K562 (cell line): ENCODE measurements around the gene ADGRA3. TPM values are rescaled to one million over a fixed set of nuclear protein-coding genes. Genes with fewer than 3 reads are reported as not detected.

Experiments
- ATAC-seq: fragments of 200-7000 bp; cut with Tn5 transposase; 3 replicates; pipeline ENCODE4 v1.9.1; 2020; ENCODE audit warnings: moderate library complexity
- BruUV-seq: library from RNA; stranded (reverse); fragments of 400-500 nt; replicated peaks from 2 replicates; lab custom pipeline; 2021; lab: Mats Ljungman, UMichigan
- CTCF ChIA-PET: fragments of 300-600 bp; formaldehyde crosslinking; extraction: SDS; loops from one replicate; lab custom pipeline; 2021; ENCODE audit warnings: low intra/inter-chr PET ratio; lab: Yijun Ruan, JAX
- POLR2A ChIA-PET: fragments of 300-600, 350-650 bp; sonication (Branson Sonifier 250); formaldehyde crosslinking; extraction: SDS; loops from one replicate; lab custom pipeline; 2021; ENCODE audit warnings: antibody characterized with exemption, inconsistent platforms; lab: Yijun Ruan, JAX
- DNase-seq, 4 experiments: peaks; one replicate each; pipeline versions ENCODE4 v3.0.0 to v3.0.0-alpha.2; 2011 to 2018; ENCODE audit warnings: low spot score in 3 of 4, mixed read lengths in 3 of 4; ENCODE audit errors: extremely low read depth in 1 of 4
- FAIRE-seq: peaks from 2 replicates; lab custom pipeline; 2011; peaks lifted over from hg19 to GRCh38; lab: Jason Lieb, UNC
- H2AFZ ChIP-seq: 2 replicates; pipeline ENCODE4 v1.6.0; 2011; ENCODE audit warnings: low read depth, low read length, control low read depth, inconsistent platforms
- H3K27ac ChIP-seq: fragments of 200-600 bp; 3 replicates; pipeline ENCODE4 v1.8.0; 2011; ENCODE audit warnings: low read depth, mild to moderate bottlenecking, control low read depth, inconsistent platforms, low read length, moderate library complexity, mixed read lengths; ENCODE audit errors: extremely low read depth
- H3K27me3 ChIP-seq, 2 experiments: fragments of 300-600 bp in 1 of 2; 2 replicates in 1 of 2; 3 replicates in 1 of 2; pipeline versions ENCODE4 v1.6.0 to v1.8.0; 2011; ENCODE audit warnings: inconsistent platforms in 2 of 2, low read length in 2 of 2, mild to moderate bottlenecking in 1 of 2, mixed read lengths in 1 of 2, moderate library complexity in 1 of 2; ENCODE audit not compliant: control insufficient read depth in 2 of 2, insufficient read depth in 2 of 2
- H3K36me3 ChIP-seq: fragments of 300-600 bp; 3 replicates; pipeline ENCODE4 v1.8.0; 2011; ENCODE audit warnings: mild to moderate bottlenecking, low read length, inconsistent platforms; ENCODE audit not compliant: control insufficient read depth, insufficient read depth
- H3K4me1 ChIP-seq, 2 experiments: fragments of 200-600 bp in 1 of 2; replicated peaks in 1 of 2; 2 replicates in 1 of 2; 3 replicates in 1 of 2; pipeline versions ENCODE4 v1.5.1 to v1.8.0; 2011; ENCODE audit warnings: inconsistent platforms in 2 of 2, low read length in 2 of 2, mild to moderate bottlenecking in 1 of 2, mixed read lengths in 1 of 2, moderate library complexity in 1 of 2; ENCODE audit not compliant: control insufficient read depth in 2 of 2, insufficient read depth in 2 of 2
- H3K4me2 ChIP-seq: 2 replicates; pipeline ENCODE4 v1.6.1; 2011; ENCODE audit warnings: low read length, control low read depth, inconsistent platforms, mixed read lengths; ENCODE audit not compliant: insufficient read depth
- H3K4me3 ChIP-seq: fragments of 200-600 bp; sonication (generic), shearing (Covaris generic); 2 replicates; pipeline ENCODE4 v1.5.1; 2016; ENCODE audit warnings: control low read depth, inconsistent platforms
- H3K79me2 ChIP-seq: fragments of 200-600 bp; 3 replicates; pipeline ENCODE4 v1.8.0; 2011; ENCODE audit warnings: low read length, inconsistent platforms; ENCODE audit not compliant: control insufficient read depth, insufficient read depth
- H3K9ac ChIP-seq, 2 experiments: 2 replicates each; pipeline versions ENCODE4 v1.6.0 to v1.6.1; 2011; ENCODE audit warnings: low read depth in 2 of 2, low read length in 2 of 2, control low read depth in 1 of 2, inconsistent platforms in 1 of 2, mild to moderate bottlenecking in 1 of 2, mixed read lengths in 1 of 2; ENCODE audit not compliant: insufficient read depth in 1 of 2
- H3K9me1 ChIP-seq: one replicate; pipeline ENCODE4 v1.6.0; 2011; ENCODE audit warnings: inconsistent platforms, mild to moderate bottlenecking, low read length, moderate library complexity; ENCODE audit not compliant: control insufficient read depth, insufficient read depth
- H3K9me3 ChIP-seq: replicated peaks from 2 replicates; pipeline ENCODE4 v1.5.1; 2011; ENCODE audit warnings: low read depth, low read length, inconsistent platforms; ENCODE audit not compliant: control insufficient read depth, insufficient read depth
- H4K20me1 ChIP-seq: replicated peaks from 2 replicates; pipeline ENCODE4 v1.6.1; 2011; ENCODE audit warnings: low read length, inconsistent platforms, mixed read lengths; ENCODE audit not compliant: control insufficient read depth, insufficient read depth
- ARID2 ChIP-seq: fragments of 450-650 bp; IDR thresholded peaks from 2 replicates; pipeline ENCODE4 v1.6.1; 2017; ENCODE audit warnings: antibody characterized with exemption, mild to moderate bottlenecking
- BMI1 ChIP-seq: fragments of 150-350 bp; IDR thresholded peaks from 2 replicates; pipeline ENCODE4 v1.6.1; 2014; ENCODE audit warnings: low read length
- ELK3 ChIP-seq: fragments of 450-650 bp; formaldehyde crosslinking; IDR thresholded peaks from 2 replicates; pipeline ENCODE4 v1.4.0; 2020; ENCODE audit warnings: mild to moderate bottlenecking
- HMG20B ChIP-seq: fragments of 250-450 bp; sonication (Bioruptor Pico); IDR thresholded peaks from 2 replicates; pipeline ENCODE4 v1.5.0; 2021; ENCODE audit warnings: mild to moderate bottlenecking
- MAFG ChIP-seq: fragments of 450-650 bp; conservative IDR thresholded peaks from 2 replicates; pipeline ENCODE4 v1.6.1; 2016; ENCODE audit warnings: missing genetic modification characterization, missing compliant biosample characterization
- MAFK ChIP-seq: IDR thresholded peaks from 2 replicates; pipeline ENCODE4 v1.6.1; 2011; ENCODE audit warnings: low read length, improper control_type of control experiment
- MCM5 ChIP-seq: fragments of 450-650 bp; IDR thresholded peaks from 2 replicates; pipeline ENCODE4 v1.6.1; 2016; ENCODE audit warnings: low read depth
- NFRKB ChIP-seq: fragments of 450-650 bp; IDR thresholded peaks from 2 replicates; pipeline ENCODE4 v1.6.1; 2016; ENCODE audit warnings: low read depth
- POLR2H ChIP-seq: IDR thresholded peaks from 2 replicates; pipeline ENCODE4 v1.6.1; 2016; ENCODE audit warnings: missing genetic modification characterization, low read depth, mild to moderate bottlenecking, control low read depth, missing compliant biosample characterization, moderate library complexity
- PYGO2 ChIP-seq: fragments of 450-650 bp; IDR thresholded peaks from 2 replicates; pipeline ENCODE4 v1.6.1; 2016; ENCODE audit warnings: mild to moderate bottlenecking, missing genetic modification characterization, moderate library complexity, missing compliant biosample characterization
- RERE ChIP-seq: sonication (generic); formaldehyde crosslinking; IDR thresholded peaks from 2 replicates; pipeline ENCODE4 v1.8.0; 2023; ENCODE audit warnings: missing genetic modification reagents, mild to moderate bottlenecking, borderline replicate concordance
- RFX1 ChIP-seq: fragments of 450-650 bp; IDR thresholded peaks from 2 replicates; pipeline ENCODE4 v1.6.1; 2016; ENCODE audit warnings: mild to moderate bottlenecking, moderate library complexity
- SMARCA4 ChIP-seq: fragments of 450-650 bp; IDR thresholded peaks from 2 replicates; pipeline ENCODE4 v1.6.1; 2016
- TAF7 ChIP-seq: fragments of 450-650 bp; IDR thresholded peaks from 2 replicates; pipeline ENCODE4 v1.6.1; 2016; ENCODE audit warnings: missing genetic modification characterization, missing compliant biosample characterization
- TEAD1 ChIP-seq, 2 experiments: fragments of 450-650 bp in 1 of 2; sonication (generic) in 1 of 2; formaldehyde crosslinking; IDR thresholded peaks; 2 replicates each; pipeline versions ENCODE4 v1.4.0 to v1.8.0; 2020 to 2022; ENCODE audit warnings: mild to moderate bottlenecking in 2 of 2, missing genetic modification reagents in 1 of 2
- ZNF431 ChIP-seq: sonication (generic); formaldehyde crosslinking; IDR thresholded peaks from 2 replicates; pipeline ENCODE4 v1.8.0; 2022; ENCODE audit warnings: mild to moderate bottlenecking, missing genetic modification reagents
- ZSCAN29 ChIP-seq: fragments of 450-650 bp; IDR thresholded peaks from 2 replicates; pipeline ENCODE4 v1.6.1; 2017
- WGBS: fragments of 100-300 bp; shearing (Covaris generic); methylation state at CpG from one replicate; pipeline ENCODE4 v1.1.6; 2016; ENCODE audit warnings: low coverage, mixed read lengths; ENCODE audit not compliant: insufficient coverage; ENCODE audit errors: missing lambda C conversion rate; 5-methylcytosine and 5-hydroxymethylcytosine counted together
- in situ Hi-C: fragments of 300-500 bp; cut with MboI; formaldehyde crosslinking; loops from 4 replicates; pipeline ENCODE4 v1.15.0; 2018; ENCODE audit warnings: inconsistent platforms, mixed read lengths
- intact Hi-C: fragments of 100-400 bp; cut with micrococcal nuclease; formaldehyde crosslinking; loops from 2 replicates; pipeline ENCODE4 v1.14.2; 2022
- polyA plus RNA-seq, 8 experiments: library from polyadenylated mRNA; depleted of rRNA in 4 of 8; stranded (reverse) in 5 of 8; unstranded in 3 of 8; fragments of >200 nt; fragmentation: Nextera tagmentation in 2 of 8; fragmentation: Illumina TruSeq in 1 of 8; extraction: Ambion mirVana in 2 of 8; extraction: Trizol in 1 of 8; gene quantifications; 2 replicates each; pipeline versions ENCODE4 v1.2.1 to v1.2.3, GENCODE V29; 2011 to 2014; ENCODE audit warnings: inconsistent platforms in 1 of 8, missing spikeins in 1 of 8
- total RNA-seq, 7 experiments: library from RNA; depleted of rRNA in 6 of 7; stranded (reverse); fragments of >200 nt in 6 of 7; fragmentation: Illumina TruSeq in 2 of 7; extraction: Trizol in 2 of 7; gene quantifications; 2 replicates each; pipeline versions ENCODE4 v1.2.1 to v1.2.3, GENCODE V29; 2011 to 2021; ENCODE audit warnings: low replicate concordance in 1 of 7

ADGRA3 gene
- total and polyA plus RNA-seq, 9 of the 15 experiments (the other 6 are each of a cell fraction or from before 2014, with no cell fraction given) = 0.06 to 2.3 (median 0.27) TPM; not detected in 3

GRCh38 chr4:22477136-22477812 is 38.6 kb downstream of the ADGRA3 start (continued):
- no peak for TF ChIP-seq HMG20B
- no peak for TF ChIP-seq TEAD1 (CRISPR knock-in tag; IDR thresholded peaks at IDR 0.05)
- TF ChIP-seq ELK3 (CRISPR knock-in tag) = no peak
- no peak for TF ChIP-seq TAF7 (tag)
- TF ChIP-seq, all 486 proteins: peak for 0

GRCh38 chr4:22476011-22476410 is 39.9 kb downstream of the ADGRA3 start:
- BruUV-seq = no TSS peak
- intact Hi-C loops = no loop called here
- POLR2A ChIA-PET = interaction anchor here (1.0 kb wide), 1 partner anchor 13 kb away, joined by 3 read pairs; no protein-coding TSS in a partner anchor
- TF ChIP-seq ARID2 (no peak), MAFK (no peak), MCM5 (no peak), ZSCAN29 (no peak), NFRKB (no peak), RFX1 (no peak), POLR2H (no peak), ZNF431 (CRISPR knock-in tag) (no peak), SMARCA4 (no peak), RERE (CRISPR knock-in tag) (no peak), PYGO2 (tag) (no peak), BMI1 (no peak), MAFG (tag) (no peak)

More at GRCh38 chr4:22476011-22476410, 39.9 kb downstream of the ADGRA3 start:
- no peaks in the 10 kb centered on the region for H3K9me3 ChIP-seq
- H3K4me3 ChIP-seq = no peak overlapping the region
- no peaks in the 10 kb centered on the region for H3K27me3 ChIP-seq
- in situ Hi-C loops = no loop called here
- CTCF ChIA-PET = no interaction called here
- no peak for DNase-seq
- no peak overlapping the region for H3K4me2 ChIP-seq
- WGBS = 0% methylated on average over 7 of the region's 7 CpGs
- H2AFZ ChIP-seq = no peak overlapping the region
- no peaks in the 10 kb centered on the region for H3K9me1 ChIP-seq
- no peak for FAIRE-seq
- H3K4me1 ChIP-seq = no peaks in the 10 kb centered on the region
- ATAC-seq = no peak
- no peaks in the 10 kb centered on the region for H3K79me2 ChIP-seq
- no peak overlapping the region for H3K27ac ChIP-seq
- no peaks in the 10 kb centered on the region for H3K36me3 ChIP-seq
- H4K20me1 ChIP-seq = no peaks in the 10 kb centered on the region
- no peak overlapping the region for H3K9ac ChIP-seq
